ENCODE data around the gene EEIG1.

EEIG1 gene

DNA sequence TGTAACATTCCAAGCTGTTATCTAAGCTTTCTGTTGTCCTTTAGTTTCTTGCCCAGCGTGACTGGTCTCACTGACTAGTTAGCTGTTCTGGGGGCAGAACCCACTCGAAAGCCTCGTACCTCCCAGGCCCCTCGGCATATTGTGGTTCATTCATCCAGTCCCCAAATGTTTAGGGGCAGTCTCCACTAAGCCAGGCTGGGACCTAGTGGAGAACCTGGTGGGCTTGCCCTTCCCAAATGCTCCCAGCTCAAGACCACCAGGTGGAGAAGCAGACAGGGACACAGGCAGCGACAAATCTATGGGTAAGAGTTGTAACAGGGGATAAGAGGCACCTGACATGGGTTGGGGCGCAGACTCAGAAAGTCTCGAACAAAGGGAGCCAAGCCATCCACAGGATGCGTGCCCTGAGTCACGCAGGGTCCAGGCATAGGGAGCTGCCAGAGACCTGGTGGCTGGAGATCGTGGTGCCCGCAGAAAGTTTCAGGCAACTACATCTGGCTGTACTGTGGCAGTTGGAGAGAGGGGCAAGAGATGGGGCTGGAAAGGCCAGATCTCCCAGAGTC, 851 bp upstream of the EEIG1 start:
- peaks cover 51% of the 10 kb centered on the region for H3K4me1 ChIP-seq (ENCODE audit: low read length)
- H3K9me3 ChIP-seq (ENCODE audit: insufficient read depth, low read length) = no peaks in the 10 kb centered on the region; the same call in 1 of the 2 replicates
- H3K4me3 ChIP-seq (ENCODE audit: low read length) = peak overlapping the region; percentile 87
- H3K27me3 ChIP-seq (ENCODE audit: low read depth, low read length) = no peaks in the 10 kb centered on the region
- peak overlapping the region; percentile 98 for H3K4me2 ChIP-seq (ENCODE audit: low read length)
- peaks cover 7% of the 10 kb centered on the region; the same call in 1 of the 2 replicates for H4K20me1 ChIP-seq (ENCODE audit: insufficient read depth, low read length)
- peaks cover 25% of the 10 kb centered on the region; the same call in 1 of the 2 replicates for H3K79me2 ChIP-seq (ENCODE audit: low read length)
- no peaks in the 10 kb centered on the region for H3K36me3 ChIP-seq (replicated peaks; ENCODE audit: low read depth, low read length)
- TF ChIP-seq, protein P1, sequence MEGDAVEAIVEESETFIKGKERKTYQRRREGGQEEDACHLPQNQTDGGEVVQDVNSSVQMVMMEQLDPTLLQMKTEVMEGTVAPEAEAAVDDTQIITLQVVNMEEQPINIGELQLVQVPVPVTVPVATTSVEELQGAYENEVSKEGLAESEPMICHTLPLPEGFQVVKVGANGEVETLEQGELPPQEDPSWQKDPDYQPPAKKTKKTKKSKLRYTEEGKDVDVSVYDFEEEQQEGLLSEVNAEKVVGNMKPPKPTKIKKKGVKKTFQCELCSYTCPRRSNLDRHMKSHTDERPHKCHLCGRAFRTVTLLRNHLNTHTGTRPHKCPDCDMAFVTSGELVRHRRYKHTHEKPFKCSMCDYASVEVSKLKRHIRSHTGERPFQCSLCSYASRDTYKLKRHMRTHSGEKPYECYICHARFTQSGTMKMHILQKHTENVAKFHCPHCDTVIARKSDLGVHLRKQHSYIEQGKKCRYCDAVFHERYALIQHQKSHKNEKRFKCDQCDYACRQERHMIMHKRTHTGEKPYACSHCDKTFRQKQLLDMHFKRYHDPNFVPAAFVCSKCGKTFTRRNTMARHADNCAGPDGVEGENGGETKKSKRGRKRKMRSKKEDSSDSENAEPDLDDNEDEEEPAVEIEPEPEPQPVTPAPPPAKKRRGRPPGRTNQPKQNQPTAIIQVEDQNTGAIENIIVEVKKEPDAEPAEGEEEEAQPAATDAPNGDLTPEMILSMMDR (IDR thresholded peaks at IDR 0.05; ENCODE audit: low read depth, low read length) = no peak
- TF ChIP-seq EZH2phosphoT487 (IDR thresholded peaks at IDR 0.05; ENCODE audit: low read depth) = no peak
- H2AFZ ChIP-seq (ENCODE audit: low read depth, low read length) = peak overlapping the region; percentile 77; the same call in 1 of the 2 replicates
- H3K9ac ChIP-seq (ENCODE audit: low read length) = peak overlapping the region; percentile 75
- peak overlapping the region; percentile 9; the same call in 1 of the 2 replicates for H3K27ac ChIP-seq (ENCODE audit: low read length)

DNA sequence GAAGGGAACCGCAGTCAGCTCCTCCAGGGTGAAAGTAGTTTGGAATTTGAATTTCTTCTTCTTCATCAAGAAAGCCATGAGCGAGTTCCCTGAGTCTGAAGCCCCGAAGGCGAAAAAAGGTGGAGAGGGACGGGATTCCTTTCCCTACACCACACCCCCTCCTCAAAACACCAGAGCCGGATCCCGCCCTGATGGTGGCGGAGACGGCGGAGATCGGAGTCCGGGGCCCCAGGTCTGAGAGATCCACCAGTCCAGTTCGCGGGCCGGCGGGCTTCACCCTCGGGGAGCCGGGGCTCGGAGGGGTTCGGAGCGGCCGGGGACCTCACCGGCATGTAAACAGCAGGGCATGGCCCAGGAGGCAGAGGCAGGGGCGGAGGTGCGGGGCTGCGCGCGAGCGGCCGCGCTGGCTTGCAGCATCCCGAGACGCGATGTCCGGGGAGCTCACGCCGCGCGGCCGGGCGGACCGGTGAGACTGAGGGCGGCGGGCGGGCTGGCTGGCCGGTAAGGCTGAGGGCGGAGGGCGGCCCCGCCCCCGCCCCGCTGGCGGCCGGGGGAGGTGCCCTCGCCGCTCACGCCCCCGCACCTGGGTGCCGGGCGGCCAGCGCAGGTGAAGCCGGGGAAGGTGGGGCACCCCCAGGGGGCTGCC, 606 bp downstream of the EEIG1 start:
- no peaks in the 10 kb centered on the region for H3K27me3 ChIP-seq (ENCODE audit: low read depth, low read length)
- H3K4me3 ChIP-seq (ENCODE audit: low read length) = peak overlapping the region; percentile 84
- peaks cover 52% of the 10 kb centered on the region for H3K4me1 ChIP-seq (ENCODE audit: low read length)
- peaks cover 34% of the 10 kb centered on the region for H3K79me2 ChIP-seq (ENCODE audit: low read length)
- peaks cover 20% of the 10 kb centered on the region; the same call in 1 of the 2 replicates for H4K20me1 ChIP-seq (ENCODE audit: insufficient read depth, low read length)
- peak overlapping the region; percentile 74 for H3K9ac ChIP-seq (ENCODE audit: low read length)
- TF ChIP-seq EZH2phosphoT487 (IDR thresholded peaks at IDR 0.05; ENCODE audit: low read depth) = no peak
- TF ChIP-seq, protein P1 (IDR thresholded peaks at IDR 0.05; ENCODE audit: low read depth, low read length) = no peak
- peak overlapping the region; percentile 41; the same call in 1 of the 2 replicates for H3K27ac ChIP-seq (ENCODE audit: low read length)
- peak overlapping the region; percentile 76 for H3K4me2 ChIP-seq (ENCODE audit: low read length)
- no peak overlapping the region for H2AFZ ChIP-seq (ENCODE audit: low read depth, low read length)
- no peaks in the 10 kb centered on the region; the same call in 1 of the 2 replicates for H3K9me3 ChIP-seq (ENCODE audit: insufficient read depth, low read length)
- H3K36me3 ChIP-seq (replicated peaks; ENCODE audit: low read depth, low read length) = no peaks in the 10 kb centered on the region

DNA sequence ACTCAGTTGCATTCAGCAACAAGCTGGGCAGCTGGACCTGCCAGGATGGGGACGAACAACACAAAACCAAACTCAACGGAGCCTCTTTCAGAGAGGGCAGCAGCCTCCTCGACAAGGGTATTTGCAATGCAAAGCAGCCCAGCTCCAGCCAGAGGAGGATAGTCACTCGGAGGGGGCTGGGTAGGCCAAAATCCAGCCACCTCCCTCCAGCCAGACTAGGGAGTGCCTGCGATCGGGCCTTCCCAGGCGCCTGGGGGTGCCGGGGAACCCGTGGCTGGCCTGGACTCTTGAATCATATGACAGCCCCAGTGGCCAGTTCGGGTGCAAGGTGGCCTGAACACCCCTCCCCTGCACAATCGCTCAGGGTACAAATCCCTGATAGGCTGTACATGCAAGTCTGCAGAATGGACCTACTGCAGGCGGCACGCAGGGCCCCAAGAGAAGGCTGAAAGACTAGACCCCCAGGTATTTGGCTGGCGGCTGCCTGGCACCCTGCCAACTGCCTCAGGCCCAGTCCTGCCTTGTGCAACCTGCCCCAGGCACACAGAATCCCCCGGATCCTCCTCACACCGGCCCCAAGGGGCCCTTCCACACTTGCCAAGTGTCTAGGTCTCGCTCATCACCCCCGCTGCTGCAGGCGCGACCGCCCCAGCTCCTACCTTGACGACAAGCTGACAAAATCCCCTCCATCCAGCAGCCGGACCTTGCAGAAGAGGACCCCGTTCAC, 1.3 kb downstream of the EEIG1 start:
- Histone ChIP-seq H3K27ac (ENCODE audit: low read length) (peak overlapping the region; percentile 41), H3K79me2 (ENCODE audit: low read length) (peaks cover 34% of the 10 kb centered on the region), H3K4me1 (ENCODE audit: low read length) (peaks cover 52% of the 10 kb centered on the region), H3K4me2 (ENCODE audit: low read length) (peak overlapping the region; percentile 76), H3K9ac (ENCODE audit: low read length) (peak overlapping the region; percentile 74), H3K36me3 (replicated peaks; ENCODE audit: low read depth, low read length) (no peaks in the 10 kb centered on the region), H3K4me3 (ENCODE audit: low read length) (peak overlapping the region; percentile 84), H4K20me1 (ENCODE audit: insufficient read depth, low read length) (peaks cover 20% of the 10 kb centered on the region; the same call in 1 of the 2 replicates), H2AFZ (ENCODE audit: low read depth, low read length) (no peak overlapping the region), H3K9me3 (ENCODE audit: insufficient read depth, low read length) (no peaks in the 10 kb centered on the region; the same call in 1 of the 2 replicates), H3K27me3 (ENCODE audit: low read depth, low read length) (no peaks in the 10 kb centered on the region)
- TF ChIP-seq, protein P1 (IDR thresholded peaks at IDR 0.05; ENCODE audit: low read depth, low read length) = no peak
- no peak for TF ChIP-seq EZH2phosphoT487 (IDR thresholded peaks at IDR 0.05; ENCODE audit: low read depth)

DNA sequence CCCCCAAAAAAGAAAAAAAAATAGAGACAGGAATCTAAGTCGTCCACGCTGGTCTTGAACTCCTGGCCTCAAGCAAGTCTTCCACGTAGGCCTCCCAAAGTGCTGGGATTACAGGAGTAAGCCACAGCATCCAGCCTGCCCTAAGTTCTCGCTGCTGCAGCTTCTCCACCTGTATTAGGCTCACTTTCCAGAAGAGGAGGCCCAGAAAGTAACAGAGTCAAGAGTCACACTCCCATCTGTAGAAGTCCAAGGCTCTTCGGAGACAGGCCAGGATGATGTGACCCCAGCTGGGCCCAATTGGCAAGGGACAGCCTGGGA, 1.8 kb downstream of the EEIG1 start:
- Histone ChIP-seq H2AFZ (ENCODE audit: low read depth, low read length) (no peak overlapping the region), H3K27me3 (ENCODE audit: low read depth, low read length) (no peaks in the 10 kb centered on the region), H3K79me2 (ENCODE audit: low read length) (peaks cover 34% of the 10 kb centered on the region), H3K4me3 (ENCODE audit: low read length) (peak overlapping the region; percentile 84), H3K9ac (ENCODE audit: low read length) (peak overlapping the region; percentile 74), H3K9me3 (ENCODE audit: insufficient read depth, low read length) (no peaks in the 10 kb centered on the region; the same call in 1 of the 2 replicates), H3K27ac (ENCODE audit: low read length) (peak overlapping the region; percentile 0; the same call in 1 of the 2 replicates), H3K4me1 (ENCODE audit: low read length) (peaks cover 48% of the 10 kb centered on the region), H3K36me3 (replicated peaks; ENCODE audit: low read depth, low read length) (no peaks in the 10 kb centered on the region), H3K4me2 (ENCODE audit: low read length) (peak overlapping the region; percentile 76), H4K20me1 (ENCODE audit: insufficient read depth, low read length) (peaks cover 20% of the 10 kb centered on the region; the same call in 1 of the 2 replicates)
- no peak for TF ChIP-seq EZH2phosphoT487 (IDR thresholded peaks at IDR 0.05; ENCODE audit: low read depth)
- TF ChIP-seq, protein P1 (IDR thresholded peaks at IDR 0.05; ENCODE audit: low read depth, low read length) = no peak
